H1 (cell line): ENCODE measurements around the gene VARS2. TPM values are rescaled to one million over a fixed set of nuclear protein-coding genes. Genes with fewer than 3 reads are reported as not detected.
A peak's percentile ranks its signal among the peaks of the same experiment; 100 is the strongest.

ENCODE experiments used
- CTCF ChIA-PET: fragments of 300-600 bp; sonication (Branson Sonifier 250); formaldehyde crosslinking; loops from one replicate; lab custom pipeline; 2021; ENCODE audit not compliant: partially characterized antibody; lab: Charles Lee
- POLR2A ChIA-PET: fragments of 300-600 bp; sonication (Branson Sonifier 250); formaldehyde crosslinking; loops from one replicate; lab custom pipeline; 2021; ENCODE audit warnings: inconsistent platforms; ENCODE audit not compliant: partially characterized antibody; lab: Charles Lee
- DNase-seq, 2 experiments: peaks; one replicate each; pipeline versions ENCODE4 v3.0.0 to v3.0.0-alpha.2; 2010 to 2022; ENCODE audit warnings: low spot score in 2 of 2, low read depth in 1 of 2, mixed read lengths in 1 of 2
- FAIRE-seq: peaks from 2 replicates; lab custom pipeline; 2011; peaks lifted over from hg19 to GRCh38; lab: Jason Lieb, UNC
- H2AFZ ChIP-seq: 2 replicates; pipeline ENCODE4 v1.8.1; 2012; ENCODE audit warnings: low read length, inconsistent platforms
- H2AK5ac ChIP-seq: 2 replicates; pipeline ENCODE4 v1.6.1; 2013; ENCODE audit warnings: low read depth, low read length
- H2BK120ac ChIP-seq: replicated peaks from 2 replicates; pipeline ENCODE3; 2013; ENCODE audit warnings: low read depth, low read length, inconsistent platforms
- H2BK12ac ChIP-seq: 2 replicates; pipeline ENCODE4 v1.6.1; 2013; ENCODE audit warnings: low read depth, low read length
- H2BK15ac ChIP-seq: 2 replicates; pipeline ENCODE4 v1.6.1; 2013; ENCODE audit warnings: low read length
- H2BK20ac ChIP-seq: 2 replicates; pipeline ENCODE4 v1.6.1; 2013; ENCODE audit warnings: low read length
- H2BK5ac ChIP-seq: 2 replicates; pipeline ENCODE4 v1.6.1; 2013; ENCODE audit warnings: low read depth, low read length
- H3K14ac ChIP-seq: 2 replicates; pipeline ENCODE4 v1.6.1; 2013; ENCODE audit warnings: inconsistent platforms; ENCODE audit not compliant: insufficient read length
- H3K18ac ChIP-seq: 2 replicates; pipeline ENCODE4 v1.6.1; 2013; ENCODE audit warnings: low read length; ENCODE audit errors: extremely low read depth
- H3K23ac ChIP-seq: 2 replicates; pipeline ENCODE4 v1.6.1; 2013; ENCODE audit warnings: inconsistent platforms; ENCODE audit not compliant: insufficient read length
- H3K23me2 ChIP-seq: 2 replicates; pipeline ENCODE4 v1.6.1; 2013; ENCODE audit warnings: low read depth, low read length
- H3K27ac ChIP-seq: 2 replicates; pipeline ENCODE4 v1.6.1; 2011; ENCODE audit warnings: low read depth, low read length, inconsistent platforms
- H3K27me3 ChIP-seq, 4 experiments: replicated peaks in 1 of 4; 1 replicate in 1 of 4; 2 replicates in 3 of 4; pipeline versions ENCODE4 v1.6.1 to v1.8.1; 2011 to 2013; ENCODE audit warnings: low read length in 3 of 4, mild to moderate bottlenecking in 3 of 4, inconsistent platforms in 2 of 4, mixed read lengths in 2 of 4, moderate library complexity in 1 of 4; ENCODE audit not compliant: control insufficient read depth in 3 of 4, insufficient read depth in 3 of 4; ENCODE audit errors: extremely low read depth in 1 of 4
- H3K36me3 ChIP-seq, 4 experiments: 2 replicates each; pipeline versions ENCODE4 v1.6.1 to v1.8.1; 2011 to 2013; ENCODE audit warnings: mild to moderate bottlenecking in 4 of 4, low read length in 3 of 4, moderate library complexity in 2 of 4, control low read depth in 1 of 4, inconsistent platforms in 1 of 4; ENCODE audit not compliant: insufficient read depth in 4 of 4, control insufficient read depth in 2 of 4
- H3K4ac ChIP-seq: replicated peaks from 2 replicates; pipeline ENCODE3; 2013; ENCODE audit warnings: low read length, low read depth, mixed read lengths, inconsistent platforms; ENCODE audit not compliant: insufficient read length
- H3K4me1 ChIP-seq, 4 experiments: replicated peaks in 1 of 4; 1 replicate in 1 of 4; 2 replicates in 3 of 4; pipeline versions ENCODE4 v1.6.1 to v1.8.1; 2011 to 2013; ENCODE audit warnings: low read length in 3 of 4, inconsistent platforms in 2 of 4, mixed read lengths in 1 of 4; ENCODE audit not compliant: insufficient read depth in 4 of 4, control insufficient read depth in 3 of 4
- H3K4me2 ChIP-seq, 2 experiments: 2 replicates each; pipeline versions ENCODE4 v1.6.1 to v1.8.1; 2011 to 2013; ENCODE audit warnings: low read depth in 2 of 2, low read length in 2 of 2, control low read depth in 1 of 2, inconsistent platforms in 1 of 2, mild to moderate bottlenecking in 1 of 2; ENCODE audit not compliant: insufficient read depth in 1 of 2
- H3K4me3 ChIP-seq, 4 experiments: fragments of 200-600, 300-600 bp in 1 of 4; sonication (generic), shearing (Covaris generic), sonication (Bioruptor Twin) in 1 of 4; 2 replicates each; pipeline versions ENCODE4 v1.5.1 to v1.8.1; 2011 to 2016; ENCODE audit warnings: low read length in 4 of 4, low read depth in 3 of 4, control low read depth in 2 of 4, inconsistent platforms in 2 of 4, mild to moderate bottlenecking in 2 of 4, mixed read lengths in 1 of 4, moderate library complexity in 1 of 4; ENCODE audit not compliant: insufficient read depth in 2 of 4; ENCODE audit errors: extremely low read depth in 1 of 4
- H3K56ac ChIP-seq: replicated peaks from 2 replicates; pipeline ENCODE3; 2013; ENCODE audit warnings: low read depth, mild to moderate bottlenecking, mixed read lengths, low read length, inconsistent platforms; ENCODE audit not compliant: insufficient read length
- H3K79me1 ChIP-seq: 2 replicates; pipeline ENCODE4 v1.6.1; 2013; ENCODE audit warnings: low read depth, low read length, control low read depth
- H3K79me2 ChIP-seq, 2 experiments: 2 replicates each; pipeline versions ENCODE4 v1.6.1 to v1.8.1; 2012 to 2013; ENCODE audit warnings: low read length in 2 of 2, mild to moderate bottlenecking in 2 of 2, inconsistent platforms in 1 of 2; ENCODE audit not compliant: insufficient read depth in 2 of 2, control insufficient read depth in 1 of 2
- H3K9ac ChIP-seq, 4 experiments: replicated peaks in 1 of 4; 1 replicate in 1 of 4; 2 replicates in 3 of 4; pipeline versions ENCODE4 v1.6.1 to v1.8.1; 2011 to 2013; ENCODE audit warnings: low read depth in 3 of 4, low read length in 3 of 4, control low read depth in 2 of 4, mild to moderate bottlenecking in 2 of 4, moderate library complexity in 2 of 4, inconsistent platforms in 1 of 4; ENCODE audit errors: extremely low read depth in 1 of 4
- H3K9me3 ChIP-seq, 2 experiments: 2 replicates each; pipeline versions ENCODE4 v1.6.1 to v1.8.1; 2012 to 2013; ENCODE audit warnings: mild to moderate bottlenecking in 2 of 2, moderate library complexity in 2 of 2, control low read depth in 1 of 2, inconsistent platforms in 1 of 2, low read depth in 1 of 2, low read length in 1 of 2, mixed read lengths in 1 of 2; ENCODE audit not compliant: insufficient read depth in 2 of 2
- H4K20me1 ChIP-seq, 2 experiments: replicated peaks in 1 of 2; 2 replicates each; pipeline versions ENCODE3 to v1.8.1; 2011 to 2013; ENCODE audit warnings: inconsistent platforms in 2 of 2, low read length in 2 of 2, mild to moderate bottlenecking in 1 of 2; ENCODE audit not compliant: insufficient read depth in 2 of 2, control insufficient read depth in 1 of 2
- H4K5ac ChIP-seq: 2 replicates; pipeline ENCODE4 v1.6.1; 2013; ENCODE audit warnings: low read length, low read depth, mixed read lengths, inconsistent platforms; ENCODE audit not compliant: insufficient read length
- H4K8ac ChIP-seq: 2 replicates; pipeline ENCODE4 v1.8.0; 2013; ENCODE audit warnings: mild to moderate bottlenecking, moderate library complexity, low read length, inconsistent platforms; ENCODE audit not compliant: insufficient read depth; ENCODE audit errors: extremely low read depth
- H4K91ac ChIP-seq: replicated peaks from 2 replicates; pipeline ENCODE3; 2013; ENCODE audit warnings: low read length, mixed read lengths, inconsistent platforms; ENCODE audit not compliant: insufficient read length
- BACH1 ChIP-seq: IDR thresholded peaks from 2 replicates; pipeline ENCODE4 v1.6.1; 2012; ENCODE audit warnings: low read length, improper control_type of control experiment
- CBX8 ChIP-seq: fragments of 300-800, 300-1000 bp; sonication (generic); IDR thresholded peaks from 2 replicates; pipeline ENCODE4 v1.7.1; 2016; ENCODE audit warnings: low read depth, low read length, borderline replicate concordance
- CHD1 ChIP-seq: IDR thresholded peaks from 2 replicates; pipeline ENCODE4 v1.6.1; 2012; ENCODE audit warnings: low read depth, low read length, improper control_type of control experiment
- CREB1 ChIP-seq: IDR thresholded peaks from 2 replicates; pipeline ENCODE4 v1.6.1; 2012; ENCODE audit warnings: inconsistent platforms
- CTCF ChIP-seq, 3 experiments: IDR thresholded peaks; 1 replicate in 2 of 3; 2 replicates in 1 of 3; pipeline versions ENCODE4 v1.5.1 to v1.6.1; 2011; ENCODE audit warnings: low read length in 3 of 3, mild to moderate bottlenecking in 3 of 3, inconsistent platforms in 2 of 3, low read depth in 1 of 3, moderate library complexity in 1 of 3; ENCODE audit not compliant: insufficient read depth in 1 of 3; ENCODE audit errors: control extremely low read depth in 1 of 3
- GTF2F1 ChIP-seq: IDR thresholded peaks from 2 replicates; pipeline ENCODE4 v1.6.1; 2012; ENCODE audit warnings: low read depth, low read length, improper control_type of control experiment, borderline replicate concordance
- KDM4A ChIP-seq: IDR thresholded peaks from one replicate; pipeline ENCODE4 v1.7.1; 2012; ENCODE audit warnings: low read depth, mild to moderate bottlenecking, moderate library complexity, low read length, inconsistent platforms; ENCODE audit not compliant: severe bottlenecking
- RAD21 ChIP-seq, 2 experiments: IDR thresholded peaks in 1 of 2; conservative IDR thresholded peaks in 1 of 2; 2 replicates each; pipeline ENCODE4 v1.6.1; 2011; ENCODE audit warnings: low read depth in 2 of 2, low read length in 2 of 2, improper control_type of control experiment in 1 of 2, inconsistent platforms in 1 of 2, mild to moderate bottlenecking in 1 of 2, moderate library complexity in 1 of 2
- TEAD4 ChIP-seq: IDR thresholded peaks from 2 replicates; pipeline ENCODE4 v1.6.1; 2012; ENCODE audit warnings: low read depth, low read length, inconsistent platforms, mixed read lengths
- YY1 ChIP-seq: IDR thresholded peaks from 2 replicates; pipeline ENCODE4 v1.6.1; 2011; ENCODE audit warnings: low read depth, mild to moderate bottlenecking, low read length
- WGBS, 2 experiments: shearing (Covaris generic) in 1 of 2; methylation state at CpG; one replicate each; pipeline versions ENCODE4 v1.1.6 to v1.1.7; 2013 to 2015; ENCODE audit warnings: low lambda C conversion rate in 2 of 2, mixed read lengths in 2 of 2, inconsistent platforms in 1 of 2, low coverage in 1 of 2, missing lambda C conversion rate in 1 of 2; ENCODE audit not compliant: insufficient replicate concordance in 2 of 2, insufficient coverage in 1 of 2, insufficient read length in 1 of 2; ENCODE audit errors: extremely low coverage in 1 of 2, missing lambda C conversion rate in 1 of 2; 5-methylcytosine and 5-hydroxymethylcytosine counted together
- polyA plus RNA-seq, 7 experiments: library from polyadenylated mRNA; depleted of rRNA in 3 of 7; stranded (reverse) in 5 of 7; unstranded in 2 of 7; fragments of >200 nt in 5 of 7; fragments of 200-250 nt in 2 of 7; gene quantifications; 1 replicate in 5 of 7; 2 replicates in 1 of 7; 4 replicates in 1 of 7; pipeline versions ENCODE4 v1.2.1 to v1.2.3, GENCODE V29; 2011 to 2013; ENCODE audit warnings: missing spikeins in 2 of 7, mixed read lengths in 2 of 7
- total RNA-seq: library from RNA; stranded (reverse); fragmentation: NEBNext Ultra II Directional; extraction: Animal tissue kit (Norgen Biotek cat#: 25700); gene quantifications from 2 replicates; pipeline ENCODE4 v1.2.1, GENCODE V29; 2021

VARS2 gene
- total and polyA plus RNA-seq, 2 of the 8 experiments (the other 6 are each of a cell fraction or from before 2014, with no cell fraction given): 26.8 to 47.7 TPM

GRCh38 chr6:30893001-30893591, 20.9 kb upstream of the VARS2 start:
- H3K4me2 ChIP-seq: no peak overlapping the region
- H2BK12ac ChIP-seq: peak overlapping the region; percentile 50; the same call in 1 of the 2 replicates
- peaks cover 0 to 10% (median 2%) of the 10 kb centered on the region in 4 experiments; a peak in 5 of 7 replicates for H3K4me1 ChIP-seq
- peaks cover 14% of the 10 kb centered on the region for H3K79me1 ChIP-seq
- H3K79me2 ChIP-seq: peaks cover 3 to 32% of the 10 kb centered on the region in 2 experiments; a peak in 3 of 4 replicates
- peak overlapping the region; percentile 33; the same call in 1 of the 2 replicates for H3K27ac ChIP-seq
- H3K18ac ChIP-seq: no peak overlapping the region
- H3K9ac ChIP-seq: no peak overlapping the region
- H2BK5ac ChIP-seq: 0 out of 2 replicates have a peak overlapping the region, but pooled peaks have one; percentile 24
- no peak overlapping the region for H2BK120ac ChIP-seq
- H3K36me3 ChIP-seq: peaks cover 53 to 95% (median 79%) of the 10 kb centered on the region in 4 experiments
- no peak overlapping the region for H2BK15ac ChIP-seq
- no peak overlapping the region for H2BK20ac ChIP-seq
- WGBS, 2 experiments: 82% methylated on average over 16 of the region's 16 CpGs; no CpG with 5 or more reads in 1 of the 2 experiments
- no peak overlapping the region for H4K5ac ChIP-seq
- H3K4ac ChIP-seq: no peak overlapping the region
- no peak overlapping the region for H3K23ac ChIP-seq
- no peak overlapping the region for H2AK5ac ChIP-seq
- ChIA-PET POLR2A (interaction anchor here (1.0 to 1.8 kb wide), 4 partner anchors 9 to 53 kb away, joined by 3 to 8 read pairs (median 4); no protein-coding TSS in a partner anchor), CTCF (interaction anchor here (0.6 to 29.0 kb wide), 8 partner anchors 9 to 177 kb away, joined by 3 to 610 read pairs (median 4); no protein-coding TSS in a partner anchor)
- no peak overlapping the region for H3K14ac ChIP-seq
- H2AFZ ChIP-seq: no peak overlapping the region
- no peaks in the 10 kb centered on the region for H3K27me3 ChIP-seq
- no peak overlapping the region for H4K91ac ChIP-seq
- H3K4me3 ChIP-seq: no peak overlapping the region
- no peak overlapping the region for H3K56ac ChIP-seq
- no peak overlapping the region; the same call in 1 of the 2 replicates for H4K8ac ChIP-seq
- H3K9me3 ChIP-seq: no peaks in the 10 kb centered on the region
- peaks cover 6 to 34% of the 10 kb centered on the region in 2 experiments for H4K20me1 ChIP-seq
- FAIRE-seq (no peak), DNase-seq (no peak)
- H3K23me2 ChIP-seq: peaks cover 8% of the 10 kb centered on the region; the same call in 1 of the 2 replicates
- TF ChIP-seq CHD1: no peak
- TF ChIP-seq CTCF (IDR thresholded peaks at IDR 0.05; ENCODE audit: control extremely low read depth in 1 of 3, insufficient read depth in 1 of 3, low read depth in 1 of 3, low read length in 3 of 3): peak in 2 of 3 experiments; percentile 41 to 63; a peak in 2 of 4 replicates
- TF ChIP-seq TEAD4: no peak
- no peak for TF ChIP-seq BACH1
- no peak for TF ChIP-seq CBX8
- TF ChIP-seq RAD21 (IDR thresholded peaks at IDR 0.05 in 1 of 2, conservative IDR thresholded peaks at IDR 0.05 in 1 of 2; ENCODE audit: low read depth in 2 of 2, low read length in 2 of 2): peak; percentile 23 to 48; a peak in 3 of 4 replicates
- TF ChIP-seq GTF2F1: no peak
- no peak for TF ChIP-seq YY1
- TF ChIP-seq CREB1: no peak
- no peak for TF ChIP-seq KDM4A
